ENCODE data around the gene CYBC1. TPM values are rescaled to one million over a fixed set of nuclear protein-coding genes. Genes with fewer than 3 reads are reported as not detected.

Gene CYBC1
- total and polyA plus RNA-seq, 9 of the 15 experiments (the other 6 are each of a cell fraction or from before 2014, with no cell fraction given) = 1.3 to 71.8 (median 49.9) TPM

GRCh38 chr17:82414548-82415281 lies 35.8 kb downstream of the CYBC1 start (continued):
- TF ChIP-seq ZSCAN29 (IDR thresholded peaks at IDR 0.05) (no peak), HCFC1 (IDR thresholded peaks at IDR 0.05; ENCODE audit: low read depth, low read length) (no peak), RBM15 (IDR thresholded peaks at IDR 0.05; ENCODE audit: insufficient read depth, low read length) (no peak), U2AF1 (optimal IDR thresholded peaks at IDR 0.05; ENCODE audit: low read depth, low read length) (no peak), ATF7 (IDR thresholded peaks at IDR 0.05) (peak; percentile 58; the same call in 1 of the 2 replicates), ZNF165 (CRISPR knock-in tag; IDR thresholded peaks at IDR 0.05; ENCODE audit: borderline replicate concordance) (no peak), HDAC2 (IDR thresholded peaks at IDR 0.05) (peak; percentile 97), RAD51 (IDR thresholded peaks at IDR 0.05; ENCODE audit: borderline replicate concordance, low read depth) (no peak), CBX5 (IDR thresholded peaks at IDR 0.05; ENCODE audit: borderline replicate concordance, low read depth) (no peak), ZNF717 (CRISPR knock-in tag; IDR thresholded peaks at IDR 0.05) (no peak), CHAMP1 (IDR thresholded peaks at IDR 0.05) (peak; percentile 87), THAP12 (CRISPR knock-in tag; IDR thresholded peaks at IDR 0.05) (no peak), CEBPB (tag; IDR thresholded peaks at IDR 0.05) (no peak), MCM7 (IDR thresholded peaks at IDR 0.05) (no peak), NFATC3 (IDR thresholded peaks at IDR 0.05) (no peak), CTBP1 (IDR thresholded peaks at IDR 0.05; ENCODE audit: borderline replicate concordance) (peak; percentile 64; the same call in 1 of the 2 replicates), EZH2 (IDR thresholded peaks at IDR 0.05; ENCODE audit: borderline replicate concordance, low read depth, low read length) (no peak)
- TF ChIP-seq, protein P1, sequence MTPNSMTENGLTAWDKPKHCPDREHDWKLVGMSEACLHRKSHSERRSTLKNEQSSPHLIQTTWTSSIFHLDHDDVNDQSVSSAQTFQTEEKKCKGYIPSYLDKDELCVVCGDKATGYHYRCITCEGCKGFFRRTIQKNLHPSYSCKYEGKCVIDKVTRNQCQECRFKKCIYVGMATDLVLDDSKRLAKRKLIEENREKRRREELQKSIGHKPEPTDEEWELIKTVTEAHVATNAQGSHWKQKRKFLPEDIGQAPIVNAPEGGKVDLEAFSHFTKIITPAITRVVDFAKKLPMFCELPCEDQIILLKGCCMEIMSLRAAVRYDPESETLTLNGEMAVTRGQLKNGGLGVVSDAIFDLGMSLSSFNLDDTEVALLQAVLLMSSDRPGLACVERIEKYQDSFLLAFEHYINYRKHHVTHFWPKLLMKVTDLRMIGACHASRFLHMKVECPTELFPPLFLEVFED (CRISPR knock-in tag; conservative IDR thresholded peaks at IDR 0.05) = no peak
- TF ChIP-seq, protein P2, sequence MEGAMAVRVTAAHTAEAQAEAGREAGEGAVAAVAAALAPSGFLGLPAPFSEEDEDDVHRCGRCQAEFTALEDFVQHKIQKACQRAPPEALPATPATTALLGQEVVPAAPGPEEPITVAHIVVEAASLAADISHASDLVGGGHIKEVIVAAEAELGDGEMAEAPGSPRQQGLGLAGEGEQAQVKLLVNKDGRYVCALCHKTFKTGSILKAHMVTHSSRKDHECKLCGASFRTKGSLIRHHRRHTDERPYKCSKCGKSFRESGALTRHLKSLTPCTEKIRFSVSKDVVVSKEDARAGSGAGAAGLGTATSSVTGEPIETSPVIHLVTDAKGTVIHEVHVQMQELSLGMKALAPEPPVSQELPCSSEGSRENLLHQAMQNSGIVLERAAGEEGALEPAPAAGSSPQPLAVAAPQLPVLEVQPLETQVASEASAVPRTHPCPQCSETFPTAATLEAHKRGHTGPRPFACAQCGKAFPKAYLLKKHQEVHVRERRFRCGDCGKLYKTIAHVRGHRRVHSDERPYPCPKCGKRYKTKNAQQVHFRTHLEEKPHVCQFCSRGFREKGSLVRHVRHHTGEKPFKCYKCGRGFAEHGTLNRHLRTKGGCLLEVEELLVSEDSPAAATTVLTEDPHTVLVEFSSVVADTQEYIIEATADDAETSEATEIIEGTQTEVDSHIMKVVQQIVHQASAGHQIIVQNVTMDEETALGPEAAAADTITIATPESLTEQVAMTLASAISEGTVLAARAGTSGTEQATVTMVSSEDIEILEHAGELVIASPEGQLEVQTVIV (CRISPR knock-in tag; IDR thresholded peaks at IDR 0.05; ENCODE audit: borderline replicate concordance) = no peak
- TF ChIP-seq, protein P3, sequence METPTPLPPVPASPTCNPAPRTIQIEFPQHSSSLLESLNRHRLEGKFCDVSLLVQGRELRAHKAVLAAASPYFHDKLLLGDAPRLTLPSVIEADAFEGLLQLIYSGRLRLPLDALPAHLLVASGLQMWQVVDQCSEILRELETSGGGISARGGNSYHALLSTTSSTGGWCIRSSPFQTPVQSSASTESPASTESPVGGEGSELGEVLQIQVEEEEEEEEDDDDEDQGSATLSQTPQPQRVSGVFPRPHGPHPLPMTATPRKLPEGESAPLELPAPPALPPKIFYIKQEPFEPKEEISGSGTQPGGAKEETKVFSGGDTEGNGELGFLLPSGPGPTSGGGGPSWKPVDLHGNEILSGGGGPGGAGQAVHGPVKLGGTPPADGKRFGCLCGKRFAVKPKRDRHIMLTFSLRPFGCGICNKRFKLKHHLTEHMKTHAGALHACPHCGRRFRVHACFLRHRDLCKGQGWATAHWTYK (CRISPR knock-in tag; IDR thresholded peaks at IDR 0.05) = no peak

Measured in K562 (cell line).